ENCODE data around the gene CCNJL.

The CCNJL gene

GRCh38 chr5:160271836-160272235 is 40.5 kb downstream of the CCNJL start:
- DNase-seq, result no peak
- TF ChIP-seq POLR2A (IDR thresholded peaks at IDR 0.05; ENCODE audit: low read length), result no peak
- TF ChIP-seq GATA1 (IDR thresholded peaks at IDR 0.05; ENCODE audit: low read depth, low read length), result no peak

- DNase-seq, result peak in 1 of 2 experiments; percentile 8
- no peak for TF ChIP-seq GATA1 (IDR thresholded peaks at IDR 0.05; ENCODE audit: low read depth, low read length)
- TF ChIP-seq POLR2A (IDR thresholded peaks at IDR 0.05; ENCODE audit: low read length), result no peak
Observed at GRCh38 chr5:160271396-160271795, 41.0 kb downstream of the CCNJL start.

- no peak for TF ChIP-seq GATA1 (IDR thresholded peaks at IDR 0.05; ENCODE audit: low read depth, low read length)
- TF ChIP-seq POLR2A (IDR thresholded peaks at IDR 0.05; ENCODE audit: low read length), result no peak
- DNase-seq, result no peak
Observed at GRCh38 chr5:160270704-160271103, 41.7 kb downstream of the CCNJL start.

- DNase-seq, result peak in 1 of 2 experiments; percentile 40
- TF ChIP-seq GATA1 (IDR thresholded peaks at IDR 0.05; ENCODE audit: low read depth, low read length) (no peak), POLR2A (IDR thresholded peaks at IDR 0.05; ENCODE audit: low read length) (no peak)
Observed at GRCh38 chr5:160269017-160269416, 43.3 kb downstream of the CCNJL start.

GRCh38 chr5:160268121-160268520 is 44.2 kb downstream of the CCNJL start:
- TF ChIP-seq POLR2A (IDR thresholded peaks at IDR 0.05; ENCODE audit: low read length) (no peak), GATA1 (IDR thresholded peaks at IDR 0.05; ENCODE audit: low read depth, low read length) (no peak)
- DNase-seq, result no peak

- no peak for TF ChIP-seq GATA1 (IDR thresholded peaks at IDR 0.05; ENCODE audit: low read depth, low read length)
- TF ChIP-seq POLR2A (IDR thresholded peaks at IDR 0.05; ENCODE audit: low read length), result no peak
- DNase-seq, result peak; percentile 12 to 13
Observed at GRCh38 chr5:160266752-160267345, 45.5 kb downstream of the CCNJL start.

GRCh38 chr5:160266044-160266443 is 46.3 kb downstream of the CCNJL start:
- no peak for DNase-seq
- TF ChIP-seq GATA1 (IDR thresholded peaks at IDR 0.05; ENCODE audit: low read depth, low read length), result no peak
- TF ChIP-seq POLR2A (IDR thresholded peaks at IDR 0.05; ENCODE audit: low read length), result no peak

GRCh38 chr5:160263326-160263855 is 49.0 kb downstream of the CCNJL start:
- TF ChIP-seq GATA1 (IDR thresholded peaks at IDR 0.05; ENCODE audit: low read depth, low read length) (no peak), POLR2A (IDR thresholded peaks at IDR 0.05; ENCODE audit: low read length) (no peak)
- DNase-seq, result peak; percentile 30 to 57

GRCh38 chr5:160262151-160263074 is 50.0 kb downstream of the CCNJL start:
- peak; percentile 86 to 88 for DNase-seq
- no peak for TF ChIP-seq GATA1 (IDR thresholded peaks at IDR 0.05; ENCODE audit: low read depth, low read length)
- TF ChIP-seq POLR2A (IDR thresholded peaks at IDR 0.05; ENCODE audit: low read length), result peak; percentile 33

- peak; percentile 98 for TF ChIP-seq GATA1 (IDR thresholded peaks at IDR 0.05; ENCODE audit: low read depth, low read length)
- TF ChIP-seq POLR2A (IDR thresholded peaks at IDR 0.05; ENCODE audit: low read length), result peak; percentile 75
- DNase-seq, result peak; percentile 97 to 100
Observed at GRCh38 chr5:160260881-160261815, 51.2 kb downstream of the CCNJL start.

- DNase-seq, result peak in 1 of 2 experiments; percentile 65
- no peak for TF ChIP-seq GATA1 (IDR thresholded peaks at IDR 0.05; ENCODE audit: low read depth, low read length)
- no peak for TF ChIP-seq POLR2A (IDR thresholded peaks at IDR 0.05; ENCODE audit: low read length)
Observed at GRCh38 chr5:160260006-160260775, 52.2 kb downstream of the CCNJL start.

- DNase-seq, result no peak
- no peak for TF ChIP-seq GATA1 (IDR thresholded peaks at IDR 0.05; ENCODE audit: low read depth, low read length)
- no peak for TF ChIP-seq POLR2A (IDR thresholded peaks at IDR 0.05; ENCODE audit: low read length)
Observed at GRCh38 chr5:160259341-160259740, 53.0 kb downstream of the CCNJL start.

GRCh38 chr5:160254706-160255105 is 57.7 kb downstream of the CCNJL start:
- no peak for DNase-seq
- TF ChIP-seq GATA1 (IDR thresholded peaks at IDR 0.05; ENCODE audit: low read depth, low read length), result no peak
- TF ChIP-seq POLR2A (IDR thresholded peaks at IDR 0.05; ENCODE audit: low read length), result no peak

Measured in erythroblast (primary cell).